GM12878 (cell line): ENCODE data around the gene DPH6. TPM values are rescaled to one million over a fixed set of nuclear protein-coding genes. Genes with fewer than 3 reads are reported as not detected.

Experiments used
- ATAC-seq: fragments of 200-7000 bp; cut with Tn5 transposase; 3 replicates; pipeline ENCODE4 v1.9.1; 2020; ENCODE audit warnings: mild to moderate bottlenecking, moderate library complexity
- BruUV-seq: library from RNA; stranded (reverse); fragments of 400-500 nt; replicated peaks from 2 replicates; lab custom pipeline; 2021; lab: Mats Ljungman, UMichigan
- CTCF ChIA-PET: fragments of 300-600 bp; sonication (Branson Sonifier 250); formaldehyde crosslinking; extraction: SDS; loops from one replicate; lab custom pipeline; 2021; ENCODE audit warnings: inconsistent platforms; lab: Yijun Ruan, JAX
- POLR2A ChIA-PET: fragments of 350-600 bp; formaldehyde crosslinking; extraction: SDS; loops from one replicate; lab custom pipeline; 2021; ENCODE audit warnings: inconsistent platforms; lab: Charles Lee
- RAD21 ChIA-PET: fragments of 300-600 bp; sonication (Branson Sonifier 250); formaldehyde crosslinking; loops from one replicate; lab custom pipeline; 2023; ENCODE audit warnings: antibody characterized with exemption; ENCODE audit not compliant: unreplicated experiment; lab: Charles Lee
- SMC1A ChIA-PET: fragments of 300-600 bp; sonication (Branson Sonifier 250); formaldehyde crosslinking; loops from one replicate; lab custom pipeline; 2023; ENCODE audit not compliant: unreplicated experiment, uncharacterized antibody; lab: Charles Lee
- DNase-seq: peaks from one replicate; pipeline ENCODE4 v3.0.0-alpha.2; 2011; ENCODE audit warnings: low read depth, low spot score
- FAIRE-seq: peaks from 3 replicates; lab custom pipeline; 2011; peaks lifted over from hg19 to GRCh38; lab: Jason Lieb, UNC
- H2AFZ ChIP-seq: 2 replicates; pipeline ENCODE4 v1.6.0; 2011; ENCODE audit warnings: low read depth, low read length, control low read depth; ENCODE audit not compliant: control insufficient read depth
- H3K27ac ChIP-seq: 2 replicates; pipeline ENCODE4 v1.5.1; 2011; ENCODE audit warnings: control low read depth; ENCODE audit not compliant: control insufficient read depth, insufficient read depth
- H3K27me3 ChIP-seq, 2 experiments: replicated peaks in 1 of 2; 2 replicates each; pipeline versions ENCODE4 v1.6.0 to v1.6.1; 2011; ENCODE audit warnings: low read length in 1 of 2; ENCODE audit not compliant: control insufficient read depth in 2 of 2, insufficient read depth in 2 of 2
- H3K36me3 ChIP-seq, 2 experiments: 2 replicates each; pipeline ENCODE4 v1.5.1; 2011; ENCODE audit warnings: low read length in 1 of 2; ENCODE audit not compliant: control insufficient read depth in 2 of 2, insufficient read depth in 2 of 2
- H3K4me1 ChIP-seq: 2 replicates; pipeline ENCODE4 v1.6.1; 2011; ENCODE audit warnings: mild to moderate bottlenecking, low read length, moderate library complexity, mixed read lengths; ENCODE audit not compliant: control insufficient read depth, insufficient read depth
- H3K4me2 ChIP-seq: 2 replicates; pipeline ENCODE4 v1.6.0; 2011; ENCODE audit warnings: control low read depth; ENCODE audit not compliant: control insufficient read depth, insufficient read depth
- H3K4me3 ChIP-seq: fragments of 200-600 bp; sonication (generic); 2 replicates; pipeline ENCODE4 v1.5.1; 2016
- H3K79me2 ChIP-seq: 2 replicates; pipeline ENCODE4 v1.6.0; 2011; ENCODE audit warnings: low read length; ENCODE audit not compliant: control insufficient read depth, insufficient read depth
- H3K9ac ChIP-seq: 2 replicates; pipeline ENCODE4 v1.8.0; 2011; ENCODE audit warnings: low read length, control low read depth, mixed read lengths; ENCODE audit not compliant: control insufficient read depth, insufficient read depth
- H3K9me3 ChIP-seq: replicated peaks from 3 replicates; pipeline ENCODE4 v1.5.1; 2011; ENCODE audit warnings: mild to moderate bottlenecking, low read length; ENCODE audit not compliant: control insufficient read depth, insufficient read depth
- H4K20me1 ChIP-seq: 2 replicates; pipeline ENCODE4 v1.6.0; 2011; ENCODE audit not compliant: control insufficient read depth, insufficient read depth
- BCL11A ChIP-seq: IDR thresholded peaks from 2 replicates; pipeline ENCODE4 v1.6.1; 2011; ENCODE audit warnings: low read depth, low read length
- BCL3 ChIP-seq: IDR thresholded peaks from 2 replicates; pipeline ENCODE4 v1.6.1; 2011; ENCODE audit warnings: borderline replicate concordance, low read depth, mild to moderate bottlenecking, moderate library complexity, low read length; ENCODE audit not compliant: insufficient read depth, poor library complexity, severe bottlenecking
- BRCA1 ChIP-seq: IDR thresholded peaks from 2 replicates; pipeline ENCODE4 v1.6.1; 2011; ENCODE audit warnings: low read depth, low read length, improper control_type of control experiment
- CHD2 ChIP-seq: IDR thresholded peaks from 2 replicates; pipeline ENCODE4 v1.6.1; 2011; ENCODE audit warnings: low read depth, low read length, improper control_type of control experiment, borderline replicate concordance
- E2F4 ChIP-seq: IDR thresholded peaks from 2 replicates; pipeline ENCODE4 v1.6.1; 2012; ENCODE audit warnings: low read depth, low read length, improper control_type of control experiment
- FOS ChIP-seq: IDR thresholded peaks from 3 replicates; pipeline ENCODE4 v1.6.1; 2011; ENCODE audit warnings: borderline replicate concordance; ENCODE audit not compliant: insufficient read length; ENCODE audit errors: extremely low read depth
- IKZF2 ChIP-seq, 2 experiments: fragments of 450-650 bp; IDR thresholded peaks; 2 replicates each; pipeline ENCODE4 v1.6.1; 2017; ENCODE audit warnings: mild to moderate bottlenecking in 2 of 2, moderate library complexity in 2 of 2
- IRF3 ChIP-seq: fragments of 450-650 bp; IDR thresholded peaks from 2 replicates; pipeline ENCODE4 v1.6.1; 2014; ENCODE audit warnings: mild to moderate bottlenecking
- MTA3 ChIP-seq: IDR thresholded peaks from 2 replicates; pipeline ENCODE4 v1.6.1; 2012; ENCODE audit warnings: low read length, inconsistent platforms, borderline replicate concordance
- NFXL1 ChIP-seq: fragments of 450-650 bp; IDR thresholded peaks from 2 replicates; pipeline ENCODE4 v1.6.1; 2017; ENCODE audit warnings: antibody characterized with exemption, mild to moderate bottlenecking, borderline replicate concordance
- NRF1 ChIP-seq: conservative IDR thresholded peaks from 2 replicates; pipeline ENCODE4 v1.6.1; 2011; ENCODE audit warnings: mild to moderate bottlenecking, low read depth, low read length, improper control_type of control experiment
- PAX8 ChIP-seq: fragments of 450-650 bp; IDR thresholded peaks from 2 replicates; pipeline ENCODE4 v1.6.1; 2017; ENCODE audit warnings: mild to moderate bottlenecking, moderate library complexity
- RAD21 ChIP-seq: IDR thresholded peaks from 2 replicates; pipeline ENCODE4 v1.6.1; 2011; ENCODE audit warnings: mild to moderate bottlenecking, low read depth, low read length, moderate library complexity; ENCODE audit not compliant: insufficient read depth
- RELB ChIP-seq: fragments of 450-650 bp; IDR thresholded peaks from 2 replicates; pipeline ENCODE4 v1.6.1; 2017; ENCODE audit warnings: low read depth, mild to moderate bottlenecking, moderate library complexity
- RFX5 ChIP-seq: IDR thresholded peaks from 2 replicates; pipeline ENCODE4 v1.6.1; 2011; ENCODE audit warnings: low read depth, low read length, improper control_type of control experiment
- SIN3A ChIP-seq: IDR thresholded peaks from 2 replicates; pipeline ENCODE4 v1.6.1; 2012; ENCODE audit warnings: low read depth, low read length, improper control_type of control experiment
- SPI1 ChIP-seq: IDR thresholded peaks from 2 replicates; pipeline ENCODE4 v1.6.1; 2011; ENCODE audit warnings: low read depth, mild to moderate bottlenecking, low read length, moderate library complexity, borderline replicate concordance; ENCODE audit not compliant: insufficient read depth
- ZNF274 ChIP-seq: IDR thresholded peaks from one replicate; pipeline ENCODE4 v1.8.0; 2011; ENCODE audit not compliant: insufficient read length, insufficient read depth
- WGBS: methylation state at CpG from one replicate; pipeline ENCODE4 v1.1.6; 2016; ENCODE audit warnings: low lambda C conversion rate; ENCODE audit not compliant: insufficient replicate concordance, insufficient coverage; ENCODE audit errors: missing lambda C conversion rate; 5-methylcytosine and 5-hydroxymethylcytosine counted together
- in situ Hi-C: fragments of 300-500 bp; cut with MboI; formaldehyde crosslinking; loops from 9 replicates; pipeline ENCODE4 v1.14.3; 2018; ENCODE audit warnings: mixed read lengths
- intact Hi-C: fragments of 100-400 bp; cut with micrococcal nuclease; formaldehyde crosslinking; loops from one replicate; pipeline ENCODE4 v1.14.2; 2022; ENCODE audit not compliant: unreplicated experiment
- polyA plus RNA-seq, 11 experiments: library from polyadenylated mRNA; depleted of rRNA in 4 of 11; unstranded in 6 of 11; stranded (reverse) in 5 of 11; fragments of >200 nt; fragmentation: Nextera tagmentation in 4 of 11; fragmentation: Illumina TruSeq in 1 of 11; extraction: Ambion mirVana in 4 of 11; extraction: Trizol in 1 of 11; gene quantifications; 1 replicate in 1 of 11; 2 replicates in 10 of 11; pipeline versions ENCODE4 v1.2.1 to v1.2.3, GENCODE V29; 2011 to 2016; ENCODE audit warnings: inconsistent platforms in 2 of 11, missing spikeins in 2 of 11, low read depth in 1 of 11
- total RNA-seq, 4 experiments: library from RNA; depleted of rRNA in 3 of 4; stranded (reverse); fragments of >200 nt in 3 of 4; fragmentation: Illumina TruSeq in 1 of 4; extraction: Trizol in 1 of 4; gene quantifications; 2 replicates each; pipeline versions ENCODE4 v1.2.1 to v1.2.3, GENCODE V29; 2013 to 2021
- TF ChIP-seq, protein P1 (sequence below): fragments of 450-650 bp; IDR thresholded peaks from 2 replicates; pipeline ENCODE4 v1.6.1; 2016; ENCODE audit warnings: mild to moderate bottlenecking

Gene DPH6
- total and polyA plus RNA-seq, 10 of the 15 experiments (the other 5 are each of a cell fraction or from before 2014, with no cell fraction given): 9.0 to 68.5 (median 17.1) TPM

DNA sequence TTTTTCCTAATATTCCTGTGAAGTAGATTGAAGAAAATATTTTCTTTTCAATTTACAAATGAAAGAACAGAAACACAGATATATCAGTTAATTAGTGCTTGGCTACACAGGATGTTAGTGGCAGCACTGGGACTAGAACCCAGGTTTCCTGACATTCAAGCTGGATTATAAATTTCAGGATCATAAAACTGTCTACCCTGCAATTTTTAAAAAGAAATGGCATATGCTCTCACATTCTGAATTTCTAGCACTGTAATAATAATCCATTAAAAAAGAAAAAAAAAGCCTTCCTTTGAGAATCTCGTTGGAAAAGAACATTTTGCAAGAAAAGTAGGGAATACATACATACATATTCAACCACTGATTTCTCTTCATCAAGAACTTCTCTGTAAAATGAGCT lies 9.3 kb upstream of the DPH6 start:
- H3K27me3 ChIP-seq: no peaks in the 10 kb centered on the region
- no peaks in the 10 kb centered on the region for H3K9me3 ChIP-seq
- no peak overlapping the region for H3K4me3 ChIP-seq
- 61% methylated on average over 1 of the region's 1 CpG for WGBS
- POLR2A ChIA-PET: no interaction called here
- no peak overlapping the region for H2AFZ ChIP-seq
- RAD21 ChIA-PET: no interaction called here
- no peak overlapping the region for H3K27ac ChIP-seq
- DNase-seq (no peak), FAIRE-seq (no peak), ATAC-seq (no peak)
- H3K79me2 ChIP-seq: no peaks in the 10 kb centered on the region
- TF ChIP-seq RFX5 (no peak), FOS (no peak), IKZF2 (IDR thresholded peaks at IDR 0.05) (no peak), RELB (no peak), SPI1 (no peak), ZNF274 (no peak), BCL11A (no peak), SIN3A (no peak), IRF3 (no peak), MTA3 (no peak), NFXL1 (no peak), RAD21 (no peak), BRCA1 (no peak), BCL3 (no peak), PAX8 (no peak), CHD2 (no peak), E2F4 (no peak), NRF1 (no peak)
- TF ChIP-seq, protein P1, sequence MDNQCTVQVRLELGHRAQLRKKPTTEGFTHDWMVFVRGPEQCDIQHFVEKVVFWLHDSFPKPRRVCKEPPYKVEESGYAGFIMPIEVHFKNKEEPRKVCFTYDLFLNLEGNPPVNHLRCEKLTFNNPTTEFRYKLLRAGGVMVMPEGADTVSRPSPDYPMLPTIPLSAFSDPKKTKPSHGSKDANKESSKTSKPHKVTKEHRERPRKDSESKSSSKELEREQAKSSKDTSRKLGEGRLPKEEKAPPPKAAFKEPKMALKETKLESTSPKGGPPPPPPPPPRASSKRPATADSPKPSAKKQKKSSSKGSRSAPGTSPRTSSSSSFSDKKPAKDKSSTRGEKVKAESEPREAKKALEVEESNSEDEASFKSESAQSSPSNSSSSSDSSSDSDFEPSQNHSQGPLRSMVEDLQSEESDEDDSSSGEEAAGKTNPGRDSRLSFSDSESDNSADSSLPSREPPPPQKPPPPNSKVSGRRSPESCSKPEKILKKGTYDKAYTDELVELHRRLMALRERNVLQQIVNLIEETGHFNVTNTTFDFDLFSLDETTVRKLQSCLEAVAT: no peak
- H4K20me1 ChIP-seq: no peaks in the 10 kb centered on the region
- no peak overlapping the region for H3K9ac ChIP-seq
- CTCF ChIA-PET: interaction anchor here (0.6 to 1.1 kb wide), 2 partner anchors 35 to 111 kb away, joined by 3 read pairs; no protein-coding TSS in a partner anchor
- in situ Hi-C loops (no loop called here), intact Hi-C loops (no loop called here)
- SMC1A ChIA-PET: interaction anchor here (1.2 kb wide), 1 partner anchor 253 kb away, joined by 3 read pairs; no protein-coding TSS in a partner anchor
- no peaks in the 10 kb centered on the region for H3K36me3 ChIP-seq
- H3K4me1 ChIP-seq: no peaks in the 10 kb centered on the region
- H3K4me2 ChIP-seq: no peak overlapping the region
- BruUV-seq: no TSS peak
